ENCODE measurements around the gene FBXO28.
A peak's percentile ranks its signal among the peaks of the same experiment; 100 is the strongest.
"Not testable (repeated sequence)": the region's sequence is repeated elsewhere in the genome, so short reads cannot be mapped to it uniquely, and the experiment has no call there.

FBXO28 gene

GRCh38 chr1:224192082-224192788 lies 78.3 kb downstream of the FBXO28 start:
- DNase-seq = no peak

DNA sequence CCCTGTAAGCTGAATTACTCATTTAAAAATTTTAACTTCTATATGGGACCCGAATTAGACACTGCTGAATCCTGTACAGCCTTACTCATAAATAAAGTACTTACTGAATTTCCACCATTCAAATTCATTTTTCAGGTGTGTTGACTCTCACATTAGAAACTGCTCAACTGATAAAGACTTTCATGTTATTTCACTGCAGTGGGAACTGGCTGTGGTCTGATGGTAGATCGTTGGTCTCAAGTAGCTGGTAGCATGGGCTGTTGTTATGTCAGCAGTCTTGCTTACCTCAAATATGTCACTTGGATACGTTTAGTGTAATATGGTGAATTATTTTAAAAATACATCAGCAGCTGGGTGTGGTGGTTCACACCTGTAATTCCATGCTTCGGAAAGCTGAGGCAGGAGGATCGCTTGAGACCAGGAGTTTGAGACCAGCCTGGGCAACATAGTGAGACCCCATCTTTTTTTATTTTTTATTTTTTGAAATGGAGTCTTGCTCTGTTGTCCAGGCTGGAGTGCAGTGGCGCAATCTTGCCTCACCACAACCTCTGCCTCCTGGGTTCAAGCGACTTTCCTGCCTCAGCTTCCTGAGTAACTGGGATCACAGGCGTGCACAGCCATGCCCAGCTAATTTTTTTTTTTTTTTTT lies 79.5 kb downstream of the FBXO28 start:
- DNase-seq = no peak

- DNase-seq = no peak
These were observed 83.1 kb downstream of the FBXO28 start for GRCh38 chr1:224196813-224197600.

DNA sequence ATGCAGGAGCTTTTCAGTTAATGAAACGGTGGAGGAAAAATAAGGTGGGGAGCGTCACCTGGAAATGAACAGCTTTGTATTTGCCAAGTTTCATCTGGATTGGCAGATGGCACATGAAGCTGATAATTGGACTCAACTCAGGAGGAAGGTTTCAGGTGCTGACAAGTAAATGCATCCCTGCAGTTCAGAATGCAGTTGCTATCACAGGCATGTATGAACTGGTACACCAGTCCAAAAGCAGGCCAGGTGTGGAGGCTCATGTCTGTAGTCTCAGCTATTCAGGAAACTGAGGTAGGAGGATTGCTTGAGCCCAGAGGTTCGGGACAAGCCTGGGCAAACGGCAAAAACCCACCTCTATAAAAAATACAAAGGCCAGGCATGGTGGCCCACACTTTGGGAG lies 84.7 kb downstream of the FBXO28 start:
- DNase-seq = peak; percentile 66

GRCh38 chr1:224199679-224200078 lies 85.8 kb downstream of the FBXO28 start:
- no peak for DNase-seq

DNA sequence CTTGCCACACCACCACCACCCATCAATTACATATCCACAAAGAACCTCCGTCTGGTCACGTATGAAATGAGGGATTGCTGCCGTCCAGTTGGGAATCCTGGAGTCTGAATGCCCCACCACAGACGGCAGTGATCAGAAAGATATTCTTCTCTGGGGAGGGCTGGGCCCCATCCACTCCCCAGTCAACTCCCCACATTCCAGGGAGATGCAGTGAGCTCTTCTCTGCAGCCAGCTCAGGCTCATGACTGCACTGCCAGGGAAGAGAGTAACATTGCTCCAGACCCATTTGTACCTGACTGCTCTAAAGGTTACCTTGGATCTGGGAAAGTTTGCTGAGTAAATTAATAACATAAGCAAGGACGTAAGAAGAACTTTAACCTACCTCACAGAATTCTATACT lies 87.5 kb downstream of the FBXO28 start:
- no peak for DNase-seq

DNA sequence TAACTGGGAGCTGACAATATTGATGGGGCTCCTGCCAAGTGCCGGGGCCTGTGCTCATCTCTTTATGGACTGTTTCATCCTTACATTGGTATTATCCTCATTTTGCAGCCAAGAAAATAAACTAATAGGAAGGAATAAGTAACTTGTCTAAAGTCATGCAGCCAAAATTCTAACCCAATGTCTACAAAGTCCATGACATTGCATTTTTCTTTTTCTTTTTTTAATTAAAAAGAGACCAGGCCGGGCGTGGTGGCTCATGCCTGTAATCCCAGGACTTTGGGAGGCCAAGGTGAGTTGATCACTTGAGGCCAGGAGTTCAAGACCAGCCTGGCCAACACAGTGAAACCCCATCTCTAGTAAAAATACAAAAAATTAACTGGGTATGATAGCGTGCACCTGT lies 87.9 kb downstream of the FBXO28 start:
- no peak for DNase-seq

DNA sequence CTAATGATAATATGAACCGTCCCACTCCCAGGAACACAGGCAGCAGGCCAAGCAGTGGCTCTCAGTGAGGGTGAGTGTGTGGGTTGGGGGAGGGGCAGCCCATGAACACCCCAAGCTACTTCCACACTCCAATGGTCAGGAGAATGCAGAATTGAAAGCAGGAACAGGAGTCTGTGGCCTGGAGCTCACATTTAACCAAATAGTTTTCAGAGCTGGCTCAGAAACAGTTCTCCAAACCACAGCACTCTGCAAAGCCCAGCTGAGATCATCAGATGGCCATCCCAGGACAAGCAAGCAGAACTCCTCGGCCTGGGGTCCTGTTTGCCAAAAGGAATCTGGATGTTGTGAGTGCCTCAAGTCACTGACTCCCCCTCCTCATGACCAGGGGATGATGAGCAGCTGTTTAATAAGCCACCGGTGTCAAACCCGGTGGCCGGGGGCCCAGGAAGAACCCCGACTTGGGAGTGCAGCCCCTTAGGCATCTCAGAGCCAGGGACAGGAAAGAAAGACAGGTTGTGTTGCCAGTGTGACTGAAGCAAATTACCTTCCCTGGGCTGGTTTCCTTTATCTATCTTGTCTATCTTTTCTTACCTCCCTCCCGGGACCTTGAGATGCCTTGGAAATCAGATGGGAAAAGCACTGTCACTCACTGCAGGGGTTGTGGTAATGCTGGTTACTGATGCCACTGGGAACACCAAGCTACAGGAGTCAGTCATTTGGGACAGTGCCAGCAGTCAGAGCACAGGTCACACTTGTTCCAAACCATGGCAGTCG lies 89.5 kb downstream of the FBXO28 start:
- no peak for DNase-seq

GRCh38 chr1:224205438-224205840 lies 91.5 kb downstream of the FBXO28 start:
- DNase-seq = no peak

DNA sequence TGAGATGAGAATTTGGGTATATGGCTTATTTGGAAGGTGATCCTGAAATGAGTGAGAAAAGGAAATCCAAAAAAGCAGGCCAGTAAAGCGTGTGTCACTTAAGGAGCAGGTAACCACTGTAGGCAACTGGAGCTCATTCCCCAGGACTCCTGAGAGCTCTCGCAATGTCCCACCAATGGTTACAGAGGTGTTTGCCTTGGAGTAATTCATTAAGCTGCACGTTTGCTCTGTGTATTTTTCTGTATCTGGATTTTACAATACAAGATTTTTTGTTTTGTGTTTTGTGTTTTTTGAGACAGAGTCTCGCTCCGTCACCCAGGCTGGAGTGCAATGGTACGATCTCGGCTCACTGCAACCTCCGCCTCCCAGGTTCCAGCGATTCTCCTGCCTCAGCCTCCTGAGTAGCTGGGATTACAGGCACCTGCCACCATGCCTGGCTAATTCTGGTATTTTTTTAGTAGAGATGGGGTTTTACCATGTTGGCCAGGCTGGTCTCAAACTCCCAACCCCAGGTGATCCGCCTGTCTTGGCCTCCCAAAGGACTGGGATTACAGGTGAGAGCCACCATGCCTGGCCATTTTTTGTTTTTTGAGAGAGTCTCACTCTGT lies 92.1 kb downstream of the FBXO28 start:
- not testable (repeated sequence) for DNase-seq

DNA sequence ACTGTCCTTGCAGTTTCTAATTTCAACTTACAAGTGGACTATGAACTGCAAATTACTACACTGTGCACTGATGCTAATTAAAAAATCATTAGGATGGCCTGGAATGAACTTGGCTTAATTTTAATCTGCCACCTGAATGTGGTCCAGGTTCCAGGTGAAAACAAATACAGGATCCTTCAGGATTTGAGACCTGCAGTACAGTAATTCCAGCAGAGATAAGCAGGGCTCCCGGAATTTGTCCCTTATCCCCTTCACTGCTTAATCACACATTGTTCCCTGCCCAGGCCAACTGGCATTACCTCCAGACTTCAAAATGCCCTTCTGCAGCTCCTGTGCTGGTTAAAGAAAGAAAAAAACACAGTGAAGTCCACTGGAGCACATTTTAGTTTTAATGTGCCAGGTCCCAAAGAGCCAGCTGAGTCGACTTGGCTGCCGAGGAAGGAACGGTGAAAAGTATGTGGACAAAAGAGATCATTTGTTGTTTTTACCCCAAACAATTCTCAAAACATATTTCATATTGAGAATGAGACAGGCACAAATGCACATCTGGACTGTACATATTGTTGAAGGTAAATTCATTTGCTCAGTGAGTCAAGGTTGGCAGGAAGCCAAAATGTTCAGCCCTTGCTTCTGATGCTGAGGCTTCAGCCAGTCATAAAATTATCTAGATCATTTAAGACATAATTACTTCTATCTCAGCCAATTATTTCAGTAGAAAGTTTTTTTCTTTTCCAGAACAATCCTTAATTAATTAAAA lies 97.5 kb downstream of the FBXO28 start:
- peak; percentile 77 for DNase-seq
